ENCODE measurements around the gene SYT1. TPM values are rescaled to one million over a fixed set of nuclear protein-coding genes. Genes with fewer than 3 reads are reported as not detected.
"Not testable (repeated sequence)": the region's sequence is repeated elsewhere in the genome, so short reads cannot be mapped to it uniquely, and the experiment has no call there.

The SYT1 gene
- total RNA-seq, 2 experiments from 2014 or later, result not detected

DNA sequence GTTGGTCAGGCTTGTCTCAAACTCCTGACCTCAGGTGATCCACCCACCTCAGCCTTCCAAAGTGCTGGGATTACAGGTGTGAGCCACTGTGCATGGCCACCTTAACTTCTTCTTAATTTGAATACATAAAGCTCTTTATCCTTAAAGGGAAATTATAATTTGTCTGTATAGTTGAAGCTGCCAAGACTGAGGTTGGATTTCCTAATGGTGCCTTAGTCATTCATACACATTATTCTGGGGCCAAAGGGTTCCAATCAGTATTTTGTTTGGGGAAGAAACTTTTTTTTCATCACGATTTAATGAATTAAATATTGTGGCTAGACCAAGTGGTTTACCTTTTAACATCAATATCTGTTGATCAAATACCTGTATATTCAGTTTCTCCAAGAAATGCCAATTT is 135.9 kb downstream of the SYT1 start:
- no peaks in the 10 kb centered on the region for H3K4me1 Mint-ChIP-seq
- ChIA-PET POLR2A (no interaction called here), CTCF (no interaction called here)
- intact Hi-C loops (cut with DNase I, micrococcal nuclease), result no loop called here
- H3K4me3 Mint-ChIP-seq, result no peak overlapping the region
- H3K27ac Mint-ChIP-seq, result no peak overlapping the region
- DNase-seq (no peak), ATAC-seq (no peak)
- no peaks in the 10 kb centered on the region for H3K9me3 Mint-ChIP-seq (ENCODE audit: low read depth)
- H3K36me3 Mint-ChIP-seq (ENCODE audit: low read depth), result no peaks in the 10 kb centered on the region
- H3K27me3 Mint-ChIP-seq, result no peaks in the 10 kb centered on the region

DNA sequence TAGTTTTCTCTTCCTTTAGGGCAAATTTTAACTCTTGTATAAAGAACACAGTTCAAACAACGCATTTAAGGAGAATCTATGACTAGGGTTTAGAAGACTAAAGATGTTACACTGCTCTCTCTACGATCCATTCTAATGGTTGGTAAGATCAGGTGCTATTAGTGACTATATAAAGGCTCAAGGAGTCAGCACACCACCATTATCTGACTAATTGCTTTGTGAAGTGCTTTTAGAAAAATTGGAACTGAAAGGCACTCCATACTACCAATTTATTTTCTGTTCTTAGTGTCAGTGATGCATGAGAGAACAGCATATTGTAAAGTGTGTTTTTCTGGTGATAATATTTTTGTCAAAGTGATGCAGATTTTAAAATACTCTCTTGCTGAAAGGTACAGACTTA is 136.8 kb downstream of the SYT1 start:
- Mint-ChIP-seq H3K9me3 (ENCODE audit: low read depth) (no peaks in the 10 kb centered on the region), H3K4me1 (no peaks in the 10 kb centered on the region), H3K36me3 (ENCODE audit: low read depth) (no peaks in the 10 kb centered on the region), H3K27ac (no peak overlapping the region), H3K27me3 (no peaks in the 10 kb centered on the region), H3K4me3 (no peak overlapping the region)
- DNase-seq, result no peak
- ChIA-PET POLR2A (no interaction called here), CTCF (no interaction called here)
- intact Hi-C loops (cut with DNase I, micrococcal nuclease), result no loop called here
- no peak for ATAC-seq

DNA sequence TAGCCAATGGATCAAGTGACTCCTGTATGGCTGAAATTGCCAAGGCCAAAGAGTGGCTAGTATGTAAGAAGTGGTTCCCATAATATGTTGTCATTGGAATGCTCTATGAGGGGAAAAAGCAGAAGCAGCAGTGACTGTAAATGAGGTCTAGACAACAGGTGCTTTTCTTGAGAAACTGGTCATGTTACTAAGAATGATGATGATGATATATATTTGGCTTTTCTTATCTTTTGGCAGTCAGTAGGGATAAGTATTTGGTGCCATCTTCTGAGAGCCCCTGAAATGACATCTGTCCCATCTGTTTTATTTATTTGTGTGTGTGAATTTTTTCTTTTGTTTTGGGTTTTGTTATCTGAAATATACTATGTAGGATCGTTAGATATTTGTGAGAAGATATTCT is 141.7 kb downstream of the SYT1 start:
- DNase-seq (no peak), ATAC-seq (no peak)
- H3K27me3 Mint-ChIP-seq, result no peaks in the 10 kb centered on the region
- no peak overlapping the region for H3K27ac Mint-ChIP-seq
- POLR2A ChIA-PET, result no interaction called here
- H3K4me3 Mint-ChIP-seq, result no peak overlapping the region
- no peaks in the 10 kb centered on the region for H3K4me1 Mint-ChIP-seq
- intact Hi-C loops (cut with DNase I, micrococcal nuclease), result no loop called here
- CTCF ChIA-PET, result no interaction called here
- H3K36me3 Mint-ChIP-seq (ENCODE audit: low read depth), result no peaks in the 10 kb centered on the region
- peaks cover 1% of the 10 kb centered on the region for H3K9me3 Mint-ChIP-seq (ENCODE audit: low read depth)

DNA sequence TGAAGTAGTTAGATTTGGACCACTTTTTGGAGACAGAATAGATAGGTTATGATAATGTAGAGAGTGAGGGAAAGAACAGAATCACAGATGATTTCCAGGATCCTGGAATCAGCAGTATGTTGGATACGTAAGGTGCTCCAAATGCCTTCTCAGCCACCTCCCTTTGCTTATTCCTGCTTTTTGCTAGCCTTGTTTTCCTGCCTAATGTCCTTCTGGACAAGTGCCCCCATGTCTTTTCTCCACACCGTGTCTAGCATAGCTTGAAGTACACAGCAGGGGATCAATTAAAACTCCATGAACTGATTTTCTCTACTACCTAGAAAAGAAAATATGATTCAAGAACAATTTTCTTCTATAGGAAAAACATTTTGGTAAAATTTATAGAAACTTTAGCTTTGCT is 144.0 kb downstream of the SYT1 start:
- ChIA-PET CTCF (no interaction called here), POLR2A (no interaction called here)
- no peaks in the 10 kb centered on the region for H3K4me1 Mint-ChIP-seq
- H3K27me3 Mint-ChIP-seq, result no peaks in the 10 kb centered on the region
- H3K27ac Mint-ChIP-seq, result no peak overlapping the region
- intact Hi-C loops (cut with DNase I, micrococcal nuclease), result no loop called here
- peaks cover 1% of the 10 kb centered on the region for H3K9me3 Mint-ChIP-seq (ENCODE audit: low read depth)
- H3K4me3 Mint-ChIP-seq, result no peak overlapping the region
- no peak for ATAC-seq
- H3K36me3 Mint-ChIP-seq (ENCODE audit: low read depth), result no peaks in the 10 kb centered on the region
- no peak for DNase-seq

DNA sequence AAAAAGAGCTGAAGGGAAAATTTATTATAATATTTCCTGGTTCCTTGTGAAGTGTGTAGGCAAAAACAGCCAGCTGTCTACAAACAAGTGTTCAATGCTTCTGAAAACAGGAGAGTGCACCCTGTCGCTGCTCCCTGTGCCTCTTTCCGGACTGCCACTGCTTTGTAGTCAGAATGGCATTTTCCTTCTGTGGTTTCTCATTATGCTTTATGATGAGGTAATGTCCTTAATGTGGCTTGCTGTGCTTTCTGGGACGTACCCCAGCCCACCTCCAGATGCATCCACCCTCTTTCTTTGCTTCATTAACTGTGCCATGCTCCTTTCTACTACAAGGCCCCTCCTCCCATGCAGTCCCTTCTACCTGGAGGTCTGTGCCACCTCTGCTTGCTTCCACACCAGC is 148.1 kb downstream of the SYT1 start:
- ChIA-PET POLR2A (no interaction called here), CTCF (no interaction called here)
- DNase-seq (no peak), ATAC-seq (no peak)
- Mint-ChIP-seq H3K27me3 (no peaks in the 10 kb centered on the region), H3K4me3 (no peak overlapping the region), H3K9me3 (ENCODE audit: low read depth) (peaks cover 2% of the 10 kb centered on the region), H3K36me3 (ENCODE audit: low read depth) (no peaks in the 10 kb centered on the region), H3K27ac (no peak overlapping the region), H3K4me1 (no peaks in the 10 kb centered on the region)
- intact Hi-C loops (cut with DNase I, micrococcal nuclease), result no loop called here

DNA sequence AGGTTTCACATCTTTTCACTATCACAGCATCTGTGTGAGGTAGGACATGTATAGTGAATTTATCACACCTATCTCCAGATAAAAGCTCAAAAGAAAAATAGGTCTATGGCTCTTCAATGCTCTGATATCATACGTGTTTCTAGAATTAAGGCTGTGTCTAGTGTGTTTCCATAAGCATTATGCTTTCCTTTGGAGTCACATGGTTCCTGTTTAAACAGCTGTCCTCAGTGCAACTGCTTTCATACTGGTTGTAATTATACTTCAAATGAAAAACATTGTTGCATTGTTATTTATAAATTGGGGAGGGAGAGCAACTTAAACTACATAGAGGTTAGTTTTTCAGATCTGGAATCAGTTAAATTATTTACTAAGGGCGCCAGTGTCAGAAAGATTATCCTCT is 151.6 kb downstream of the SYT1 start:
- Mint-ChIP-seq H3K4me1 (no peaks in the 10 kb centered on the region), H3K27me3 (no peaks in the 10 kb centered on the region), H3K9me3 (ENCODE audit: low read depth) (peaks cover 2% of the 10 kb centered on the region), H3K4me3 (no peak overlapping the region), H3K27ac (no peak overlapping the region), H3K36me3 (ENCODE audit: low read depth) (no peaks in the 10 kb centered on the region)
- intact Hi-C loops (cut with DNase I, micrococcal nuclease), result no loop called here
- ChIA-PET CTCF (no interaction called here), POLR2A (no interaction called here)
- no peak for DNase-seq
- no peak for ATAC-seq

DNA sequence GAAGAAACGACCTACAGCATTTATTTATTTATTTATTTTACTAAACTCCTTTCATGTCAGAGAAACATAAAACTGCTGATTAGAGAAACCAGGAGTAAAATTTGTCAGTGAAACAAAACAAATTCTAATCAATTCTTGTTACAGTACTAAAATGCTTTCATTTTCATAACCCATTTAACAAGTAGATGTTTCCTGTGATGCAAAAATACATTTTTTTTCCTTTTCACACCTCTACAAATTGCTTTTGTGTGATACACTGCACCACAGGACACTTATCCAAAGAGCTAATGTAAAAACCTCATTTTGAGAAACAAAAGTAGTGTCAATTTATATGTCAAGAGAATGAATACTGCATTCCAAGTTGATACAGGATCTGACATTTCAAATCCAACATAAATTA is 155.1 kb downstream of the SYT1 start:
- intact Hi-C loops (cut with DNase I, micrococcal nuclease), result no loop called here
- Mint-ChIP-seq H3K36me3 (ENCODE audit: low read depth) (no peaks in the 10 kb centered on the region), H3K27me3 (no peaks in the 10 kb centered on the region), H3K9me3 (ENCODE audit: low read depth) (peaks cover 2% of the 10 kb centered on the region), H3K27ac (no peak overlapping the region), H3K4me3 (no peak overlapping the region), H3K4me1 (no peaks in the 10 kb centered on the region)
- DNase-seq, result no peak
- ChIA-PET POLR2A (no interaction called here), CTCF (no interaction called here)
- no peak for ATAC-seq

DNA sequence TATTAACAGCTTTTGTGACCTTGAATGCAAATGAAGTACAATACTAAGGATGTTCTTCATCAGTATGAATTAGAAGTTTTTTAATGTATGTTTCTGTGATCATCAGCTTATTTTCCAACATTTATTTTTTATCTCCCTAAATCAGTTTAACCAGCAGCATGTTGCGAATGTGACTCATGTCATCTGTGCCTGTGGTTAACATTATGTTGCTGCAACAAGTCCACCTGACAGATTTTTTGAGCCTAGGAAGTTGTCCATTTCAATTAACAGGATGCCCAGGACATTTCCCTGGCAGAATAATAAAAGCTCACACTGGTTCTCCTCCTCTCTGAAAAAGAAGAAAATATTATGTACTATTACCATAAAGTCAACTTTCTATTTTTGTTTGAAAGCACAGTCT is 155.5 kb downstream of the SYT1 start:
- ChIA-PET CTCF (no interaction called here), POLR2A (no interaction called here)
- Mint-ChIP-seq H3K27ac (no peak overlapping the region), H3K9me3 (ENCODE audit: low read depth) (peaks cover 2% of the 10 kb centered on the region), H3K36me3 (ENCODE audit: low read depth) (no peaks in the 10 kb centered on the region), H3K27me3 (no peaks in the 10 kb centered on the region), H3K4me3 (no peak overlapping the region), H3K4me1 (no peaks in the 10 kb centered on the region)
- ATAC-seq, result no peak
- intact Hi-C loops (cut with DNase I, micrococcal nuclease), result no loop called here
- DNase-seq, result no peak

DNA sequence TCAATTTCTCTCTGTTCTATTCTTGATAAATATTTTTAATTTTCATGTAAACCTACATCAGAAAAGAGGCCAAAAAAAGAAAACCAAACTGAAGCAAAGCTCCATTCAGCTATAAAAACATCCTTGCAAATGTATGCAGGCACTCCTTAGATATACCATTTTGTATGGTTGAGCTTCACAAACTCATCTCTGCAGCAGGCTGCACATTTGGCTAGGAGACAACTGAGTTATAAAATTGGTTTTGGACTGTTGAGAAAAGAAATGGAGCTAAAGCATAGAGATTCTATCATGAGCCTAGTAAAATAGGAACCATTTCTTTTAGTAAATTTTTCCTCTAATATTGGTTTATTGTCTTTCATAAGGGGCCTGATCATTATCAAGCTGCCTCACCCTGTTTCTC is 156.4 kb downstream of the SYT1 start:
- no peak overlapping the region for H3K27ac Mint-ChIP-seq
- H3K27me3 Mint-ChIP-seq, result no peaks in the 10 kb centered on the region
- ChIA-PET POLR2A (no interaction called here), CTCF (no interaction called here)
- H3K9me3 Mint-ChIP-seq (ENCODE audit: low read depth), result no peaks in the 10 kb centered on the region
- DNase-seq (no peak), ATAC-seq (no peak)
- no peaks in the 10 kb centered on the region for H3K4me1 Mint-ChIP-seq
- no peak overlapping the region for H3K4me3 Mint-ChIP-seq
- intact Hi-C loops (cut with DNase I, micrococcal nuclease), result no loop called here
- no peaks in the 10 kb centered on the region for H3K36me3 Mint-ChIP-seq (ENCODE audit: low read depth)

DNA sequence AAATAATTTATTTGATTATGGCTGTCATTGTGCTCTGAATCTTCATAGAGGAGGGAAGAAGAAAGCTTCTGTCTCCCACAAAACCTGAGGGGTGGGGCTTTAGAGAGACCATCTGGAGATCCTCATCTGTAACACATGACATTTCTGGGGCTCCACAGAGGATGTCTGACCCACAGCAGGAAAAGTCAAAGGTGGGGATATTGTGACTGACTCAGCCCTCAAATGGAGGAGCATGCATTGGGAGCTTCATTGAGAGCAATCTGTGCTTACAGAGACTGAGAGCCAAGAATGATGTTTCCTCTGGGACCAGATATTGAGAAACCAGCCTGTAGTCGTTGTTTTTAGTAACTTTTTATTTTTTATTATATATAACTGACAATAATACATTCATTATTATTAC is 158.7 kb downstream of the SYT1 start:
- DNase-seq (no peak), ATAC-seq (no peak)
- Mint-ChIP-seq H3K9me3 (ENCODE audit: low read depth) (no peaks in the 10 kb centered on the region), H3K4me1 (no peaks in the 10 kb centered on the region), H3K36me3 (ENCODE audit: low read depth) (no peaks in the 10 kb centered on the region), H3K27ac (no peak overlapping the region), H3K4me3 (no peak overlapping the region), H3K27me3 (no peaks in the 10 kb centered on the region)
- POLR2A ChIA-PET, result no interaction called here
- intact Hi-C loops (cut with DNase I, micrococcal nuclease), result no loop called here
- CTCF ChIA-PET, result no interaction called here

DNA sequence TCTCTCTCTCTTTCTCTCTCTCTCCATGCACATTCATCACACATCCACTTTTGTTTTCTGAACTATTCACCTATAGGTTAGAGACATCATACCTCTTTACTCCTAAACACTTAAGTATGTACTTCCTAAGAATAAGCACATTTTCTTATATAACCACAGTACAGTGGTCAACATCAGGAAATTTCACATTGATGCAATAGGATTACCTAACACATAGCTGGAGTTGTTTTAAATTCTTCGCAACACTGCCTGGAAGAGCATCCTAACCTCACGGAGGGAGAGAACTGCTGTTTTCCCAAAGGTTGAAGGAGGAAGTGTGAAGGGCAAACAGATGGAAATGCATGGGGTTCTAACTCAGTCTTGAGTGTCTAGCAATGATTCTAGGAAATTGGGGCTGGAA is 159.2 kb downstream of the SYT1 start:
- intact Hi-C loops (cut with DNase I, micrococcal nuclease), result no loop called here
- no peak for ATAC-seq

DNA sequence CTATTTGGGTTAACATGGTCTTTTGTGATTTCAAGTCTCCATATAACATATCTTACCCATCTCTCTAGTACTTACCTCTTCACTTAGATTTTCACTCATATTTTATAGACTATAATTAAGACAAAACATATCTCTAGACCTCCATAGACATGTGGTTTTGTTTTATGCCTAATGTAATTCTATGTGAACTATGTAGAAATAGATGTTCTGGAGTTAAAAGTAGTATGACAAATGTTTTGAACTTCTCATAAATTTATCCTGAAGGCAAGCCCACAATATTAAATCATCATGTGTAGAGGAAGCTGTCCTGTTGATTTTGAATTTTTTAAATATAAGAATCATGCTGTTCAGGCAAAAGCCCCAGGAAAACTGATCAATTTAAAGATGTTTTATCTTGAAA is 169.2 kb downstream of the SYT1 start:
- DNase-seq (no peak), ATAC-seq (no peak)
- no peak overlapping the region for H3K27ac Mint-ChIP-seq
- intact Hi-C loops (cut with DNase I, micrococcal nuclease), result no loop called here
- peaks cover 6% of the 10 kb centered on the region for H3K9me3 Mint-ChIP-seq (ENCODE audit: low read depth)
- ChIA-PET POLR2A (no interaction called here), CTCF (no interaction called here)
- H3K27me3 Mint-ChIP-seq, result no peaks in the 10 kb centered on the region
- no peaks in the 10 kb centered on the region for H3K36me3 Mint-ChIP-seq (ENCODE audit: low read depth)
- H3K4me3 Mint-ChIP-seq, result no peak overlapping the region
- H3K4me1 Mint-ChIP-seq, result no peaks in the 10 kb centered on the region

More for the DNA sequence above, 159.2 kb downstream of the SYT1 start:
- Mint-ChIP-seq H3K36me3 (ENCODE audit: low read depth) (no peaks in the 10 kb centered on the region), H3K27me3 (no peaks in the 10 kb centered on the region), H3K4me1 (no peaks in the 10 kb centered on the region), H3K9me3 (ENCODE audit: low read depth) (no peaks in the 10 kb centered on the region), H3K27ac (no peak overlapping the region), H3K4me3 (no peak overlapping the region)
- CTCF ChIA-PET, result no interaction called here
- POLR2A ChIA-PET, result no interaction called here
- no peak for DNase-seq

DNA sequence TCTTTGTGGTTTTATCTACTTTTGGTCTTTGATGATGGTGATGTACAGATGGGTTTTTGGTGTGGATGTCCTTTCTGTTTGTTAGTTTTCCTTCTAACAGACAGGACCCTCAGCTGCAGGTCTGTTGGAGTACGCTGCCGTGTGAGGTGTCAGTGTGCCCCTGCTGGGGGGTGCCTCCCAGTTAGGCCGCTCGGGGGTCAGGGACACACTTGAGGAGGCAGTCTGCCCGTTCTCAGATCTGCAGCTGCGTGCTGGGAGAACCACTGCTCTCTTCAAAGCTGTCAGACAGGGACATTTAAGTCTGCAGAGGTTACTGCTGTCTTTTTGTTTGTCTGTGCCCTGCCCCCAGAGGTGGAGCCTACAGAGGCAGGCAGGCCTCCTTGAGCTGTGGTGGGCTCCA is 180.2 kb downstream of the SYT1 start:
- H3K36me3 Mint-ChIP-seq (ENCODE audit: low read depth); POLR2A ChIA-PET; DNase-seq; H3K4me3 Mint-ChIP-seq; H3K9me3 Mint-ChIP-seq (ENCODE audit: low read depth); intact Hi-C loops (cut with DNase I, micrococcal nuclease); H3K4me1 Mint-ChIP-seq; CTCF ChIA-PET; H3K27ac Mint-ChIP-seq; H3K27me3 Mint-ChIP-seq; ATAC-seq: not testable (repeated sequence)

Data from activated CD4-positive, alpha-beta T cell treated with anti-CD3 and anti-CD28 coated beads for 36 hours (primary cell).